Islet of Langerhans (tissue), 1 donor: ENCODE data around the gene ETFRF1.

ENCODE experiments used
- FAIRE-seq: peaks from one replicate; lab custom pipeline; 2011; peaks lifted over from hg19 to GRCh38; lab: Jason Lieb, UNC

ETFRF1 gene, protein sequence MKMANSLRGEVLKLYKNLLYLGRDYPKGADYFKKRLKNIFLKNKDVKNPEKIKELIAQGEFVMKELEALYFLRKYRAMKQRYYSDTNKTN

DNA sequence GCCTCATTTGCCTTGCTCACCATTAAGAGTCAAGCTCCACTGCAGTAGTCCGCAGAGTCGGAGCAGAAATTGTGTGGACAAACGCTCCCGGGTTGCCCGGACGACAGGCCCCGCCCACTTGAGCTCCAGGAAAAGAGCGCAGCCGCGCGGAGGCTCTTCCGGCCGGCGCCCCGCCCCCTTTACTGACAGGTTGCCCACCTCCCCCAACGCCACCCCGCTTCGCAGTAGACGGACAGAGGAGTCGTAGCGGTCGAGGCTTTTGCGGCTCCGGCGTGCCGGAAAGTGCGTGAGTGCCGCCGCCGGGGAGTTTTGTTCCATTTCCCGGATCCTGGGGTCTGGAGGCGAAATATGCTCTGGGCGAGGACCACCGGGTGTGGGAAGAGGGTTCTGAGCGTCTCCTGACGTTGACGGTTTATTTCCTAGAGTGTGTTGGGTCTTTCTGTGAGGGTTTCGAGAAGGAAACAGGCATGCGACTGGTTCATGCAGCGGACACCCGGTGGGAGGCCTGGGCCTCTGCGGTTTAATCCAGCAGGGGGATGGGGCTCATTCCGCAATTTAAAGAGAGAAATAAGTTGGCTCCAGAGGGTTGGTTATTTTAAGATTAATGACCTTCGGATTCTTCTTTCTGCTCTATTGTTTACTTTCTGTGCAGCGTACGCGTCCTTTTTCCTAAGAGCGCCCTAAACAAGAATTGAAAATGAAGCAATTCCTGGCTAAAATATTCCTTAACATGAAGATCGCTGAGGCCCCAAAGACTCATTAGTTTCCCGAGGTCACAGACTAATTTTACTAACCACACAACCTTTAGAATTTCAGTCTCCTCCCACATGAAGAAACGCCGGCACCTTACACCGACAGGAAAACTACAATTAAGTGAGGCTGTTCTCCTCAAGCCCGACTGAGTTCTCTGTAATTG, at the start of gene ETFRF1, which contains the start of gene DNAI7:
ETFRF1 (plus strand) TSS at position 182 of the 916 bp plus-strand sequence. CDS start 8,720 bp downstream, outside the sequence.
DNAI7 (minus strand) TSS at position 105 of the 916 bp plus-strand sequence; CDS start at position 23, 82 bp downstream.
- FAIRE-seq, result peak; percentile 73

GRCh38 chr12:25146686-25147085, 48.4 kb upstream of the ETFRF1 start:
- no peak for FAIRE-seq

DNA sequence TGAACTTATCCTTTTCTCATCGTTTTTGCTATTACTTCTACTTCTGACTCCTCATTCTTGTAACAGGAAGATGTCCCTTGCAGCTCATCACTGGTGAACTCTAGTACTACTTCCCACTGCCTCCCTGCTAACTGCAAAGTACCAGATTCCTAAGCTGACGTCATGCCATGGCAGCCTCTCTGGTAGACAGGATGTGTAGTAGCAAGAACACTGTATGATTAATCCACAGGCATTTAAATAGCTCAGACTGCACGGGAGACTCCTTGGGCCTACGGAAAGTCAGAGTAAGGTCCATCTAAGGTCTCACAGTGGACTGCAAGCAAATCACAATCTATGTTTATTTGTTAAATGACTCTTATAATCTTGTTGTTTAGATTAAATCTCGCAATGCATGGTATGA, 43.6 kb upstream of the ETFRF1 start:
- FAIRE-seq, result no peak

- FAIRE-seq, result no peak
Measured at GRCh38 chr12:25152055-25152454, 43.0 kb upstream of the ETFRF1 start.

DNA sequence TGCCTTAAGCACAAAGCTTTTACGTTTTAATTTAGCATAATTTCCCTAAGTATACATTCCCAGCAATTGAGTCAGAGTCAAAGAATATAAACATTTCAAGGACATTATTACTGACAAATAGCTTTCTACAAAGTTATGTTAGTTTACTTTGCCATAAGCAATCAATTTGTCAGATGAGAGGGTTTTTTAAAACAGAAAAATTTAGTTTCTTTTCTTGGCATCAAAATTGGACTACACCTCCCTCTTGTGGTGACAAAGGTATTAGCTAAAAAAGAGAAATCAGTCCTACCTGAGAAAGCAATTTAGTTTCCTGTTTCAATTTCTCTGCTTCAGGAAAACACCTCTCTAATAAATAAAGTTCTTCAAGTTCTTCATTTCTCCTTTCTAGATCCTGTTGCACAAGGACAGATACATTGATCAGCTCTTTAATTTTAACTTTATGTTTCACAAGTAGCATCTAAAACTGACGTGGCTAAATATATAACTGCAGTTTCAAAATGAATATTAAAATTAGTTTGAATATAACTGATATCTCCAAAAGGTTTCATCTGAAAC, 39.9 kb upstream of the ETFRF1 start:
- peak; percentile 100 for FAIRE-seq

- FAIRE-seq, result no peak
Measured at GRCh38 chr12:25156061-25156460, 39.0 kb upstream of the ETFRF1 start.

DNA sequence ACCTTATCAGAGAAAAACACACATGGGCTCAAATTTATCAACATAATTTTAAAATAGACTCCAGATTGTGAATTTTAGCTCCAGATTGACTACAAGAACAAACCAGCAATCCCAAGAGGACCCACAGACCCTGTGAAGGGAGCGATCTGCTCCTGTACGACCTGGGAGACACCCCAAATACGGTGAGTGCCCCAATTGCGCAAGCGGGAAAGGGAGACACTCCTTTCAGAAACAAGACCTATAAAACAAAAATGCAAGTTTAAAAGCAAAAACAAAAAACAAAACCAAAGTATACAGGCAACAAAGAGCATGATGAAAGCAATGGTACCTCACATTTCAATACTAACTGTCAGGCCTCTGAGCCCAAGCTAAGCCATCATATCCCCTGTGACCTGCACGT, 32.2 kb upstream of the ETFRF1 start:
- no peak for FAIRE-seq

- FAIRE-seq, result no peak
Measured at GRCh38 chr12:25182765-25183164, 12.3 kb upstream of the ETFRF1 start.

DNA sequence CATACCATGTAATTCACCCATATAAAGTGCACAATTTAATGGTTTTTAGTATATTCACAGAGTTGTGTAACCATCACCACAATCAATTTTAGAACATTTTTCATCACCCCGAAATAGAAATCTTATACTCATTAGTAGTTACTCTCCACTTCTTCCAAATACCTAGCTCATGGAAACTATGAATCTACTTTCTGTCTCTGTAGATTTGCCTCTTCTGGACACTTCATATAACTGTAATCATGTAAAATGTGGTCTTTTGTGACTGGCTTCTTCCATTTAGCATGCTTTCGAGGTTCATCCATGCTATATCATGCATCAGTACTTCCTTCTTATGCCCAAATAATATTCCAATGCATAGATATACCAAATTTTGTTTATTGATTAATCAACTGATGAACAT, 10.9 kb upstream of the ETFRF1 start:
- FAIRE-seq, result no peak

DNA sequence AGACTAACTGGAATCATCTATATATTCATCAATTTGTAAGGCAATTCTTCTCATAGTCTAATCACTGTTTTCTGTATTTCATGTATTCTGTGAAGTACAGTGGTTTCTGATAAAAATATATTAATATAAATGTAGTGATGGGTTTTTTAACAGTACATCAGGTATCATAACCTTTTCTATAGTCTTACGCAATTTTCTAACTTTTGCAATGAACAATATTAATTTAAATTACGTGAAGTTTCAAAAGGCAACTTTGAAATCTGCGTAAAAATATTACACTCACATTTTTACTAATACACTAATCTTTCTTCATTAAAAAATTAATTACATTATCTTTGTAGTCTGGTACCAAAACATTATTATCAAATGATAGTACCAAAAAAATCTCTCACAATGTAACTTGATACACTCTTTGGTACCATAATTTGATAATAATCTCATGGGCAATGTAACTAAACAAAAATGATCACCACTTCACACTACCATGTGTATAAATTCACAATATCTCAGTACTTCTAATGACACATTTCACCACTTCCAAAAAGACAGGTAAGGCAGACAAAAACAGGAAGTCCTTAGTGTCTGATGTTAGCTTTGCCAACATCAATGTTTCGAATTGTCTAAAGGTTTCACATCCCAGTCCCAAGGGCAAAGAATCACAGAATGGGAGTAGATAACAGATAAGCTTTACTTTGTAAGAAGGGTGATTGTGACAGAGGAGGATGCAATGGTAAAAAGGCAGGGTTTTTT, 8.8 kb upstream of the ETFRF1 start:
- FAIRE-seq, result no peak

DNA sequence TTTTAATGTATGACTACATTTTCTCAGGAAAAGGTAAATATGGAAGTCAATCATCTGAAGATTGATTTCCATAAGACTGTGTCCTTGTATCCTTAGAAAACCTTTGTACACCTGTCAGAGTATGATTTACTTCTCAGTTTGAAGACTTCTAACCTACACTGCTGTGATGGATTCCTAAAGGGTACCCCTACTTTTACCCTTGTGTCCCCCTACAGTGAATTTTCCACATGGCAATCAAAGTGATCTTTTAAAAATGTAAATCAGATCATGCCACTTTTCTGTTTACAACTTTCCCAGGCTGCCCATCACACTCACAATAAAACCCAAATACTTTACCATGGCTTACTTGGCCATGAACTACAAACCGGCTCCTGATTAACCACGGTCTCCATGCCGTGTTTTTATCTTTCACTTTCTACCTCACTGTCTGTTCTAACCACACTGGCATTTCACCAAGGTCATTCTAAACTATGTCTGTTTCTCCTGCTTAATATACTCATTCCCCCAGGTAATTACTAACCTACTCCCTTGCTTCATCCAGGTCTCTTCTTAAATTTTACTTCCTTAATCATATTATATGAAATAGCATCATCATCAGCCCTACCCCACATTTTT, 8.1 kb upstream of the ETFRF1 start:
- peak; percentile 81 for FAIRE-seq

DNA sequence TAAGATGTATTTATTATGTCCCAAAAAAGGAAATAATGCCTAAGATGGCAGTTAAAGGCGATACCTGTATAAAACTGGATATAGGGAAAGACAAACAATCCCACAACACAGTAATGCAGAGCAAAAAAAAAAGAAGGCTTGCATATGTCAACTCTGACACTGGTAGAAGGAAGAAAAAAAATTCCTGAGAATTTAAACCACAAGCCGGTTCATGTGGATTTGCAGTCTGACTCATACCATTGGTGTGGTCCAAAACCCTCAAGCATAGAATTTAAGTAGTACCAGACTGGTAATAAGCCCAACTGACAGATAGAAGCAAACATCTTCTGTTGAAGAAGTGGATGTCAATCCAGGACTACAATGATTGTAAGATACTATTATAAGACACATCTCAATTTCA, 7.3 kb upstream of the ETFRF1 start:
- no peak for FAIRE-seq

DNA sequence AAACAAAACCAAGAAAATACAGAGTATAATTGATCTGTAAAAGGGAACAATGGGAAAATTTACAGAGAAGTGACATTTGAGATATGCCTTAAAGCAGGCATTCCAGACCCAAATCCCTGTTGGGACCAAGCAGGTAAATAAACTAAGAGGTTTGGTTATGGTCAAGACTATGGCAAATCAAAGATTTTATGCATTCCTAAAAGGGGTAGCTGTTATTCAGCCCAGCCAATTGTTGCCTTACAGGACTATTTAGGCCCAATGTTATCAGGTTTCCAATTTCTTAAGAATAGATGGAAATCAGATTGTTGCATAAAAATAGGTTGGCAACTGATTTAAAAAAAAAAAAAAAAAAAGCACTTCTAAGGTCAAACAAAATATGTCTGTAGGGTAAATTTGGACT, 5.4 kb upstream of the ETFRF1 start:
- FAIRE-seq, result no peak

DNA sequence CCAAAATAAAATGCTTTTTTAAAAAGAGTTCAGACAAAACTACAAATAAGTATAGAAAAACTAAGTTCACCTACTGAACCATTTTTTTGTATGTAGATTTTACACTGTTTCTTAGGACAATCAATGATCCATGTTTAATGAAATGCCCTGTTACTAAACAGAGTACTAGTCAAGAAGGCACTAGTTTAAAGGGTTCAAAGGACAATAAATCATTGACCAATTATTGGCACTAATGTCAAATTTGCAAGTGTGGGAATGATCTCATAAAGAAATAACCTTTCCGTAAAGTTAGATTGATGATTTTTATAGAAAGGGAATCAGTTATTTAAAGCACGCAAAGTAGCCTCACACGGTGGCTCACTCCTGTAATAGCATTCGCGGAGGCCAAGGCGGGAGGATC, 4.2 kb upstream of the ETFRF1 start:
- no peak for FAIRE-seq

- no peak for FAIRE-seq
Measured at GRCh38 chr12:25194214-25194613, 823 bp upstream of the ETFRF1 start.

DNA sequence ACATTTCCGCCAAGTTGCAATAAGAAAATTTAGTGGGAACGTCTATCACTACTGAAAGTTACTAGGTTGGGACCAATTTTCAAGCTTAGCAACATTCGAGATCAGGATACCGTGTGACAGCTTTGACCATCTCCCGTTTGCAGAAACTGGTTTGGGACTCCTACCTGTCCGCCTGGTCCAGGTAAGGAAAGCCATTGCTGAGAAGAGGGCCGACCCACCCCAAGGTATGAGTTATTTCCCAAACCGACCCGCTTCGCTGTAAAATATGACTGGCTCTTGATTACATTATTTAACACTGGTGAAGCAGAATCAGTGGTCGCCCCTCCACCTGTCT, 348 bp upstream of the ETFRF1 start:
- no peak for FAIRE-seq

DNA sequence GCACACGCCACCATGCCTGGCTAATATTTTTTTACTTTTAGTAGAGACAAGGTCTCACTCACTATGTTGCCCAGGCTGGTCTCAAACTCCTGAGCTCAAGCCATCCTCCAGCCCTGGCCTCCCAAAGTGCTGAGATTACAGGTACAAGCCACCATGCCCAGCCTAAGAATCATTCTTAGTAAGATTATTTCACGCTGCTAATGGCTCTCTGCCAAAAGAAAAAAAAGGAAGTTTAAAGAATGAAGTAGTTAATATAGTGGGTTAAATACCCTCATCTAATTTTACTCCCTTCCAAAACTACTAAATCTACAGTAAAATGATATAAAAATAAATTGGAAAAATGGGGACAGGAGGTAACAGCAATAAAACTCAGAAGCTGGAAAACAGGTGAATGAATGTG, 2.6 kb downstream of the ETFRF1 start:
- FAIRE-seq, result no peak

- no peak for FAIRE-seq
Measured at GRCh38 chr12:25200703-25201102, 5.7 kb downstream of the ETFRF1 start.

GRCh38 chr12:25202137-25202536, 7.1 kb downstream of the ETFRF1 start:
- FAIRE-seq, result no peak

DNA sequence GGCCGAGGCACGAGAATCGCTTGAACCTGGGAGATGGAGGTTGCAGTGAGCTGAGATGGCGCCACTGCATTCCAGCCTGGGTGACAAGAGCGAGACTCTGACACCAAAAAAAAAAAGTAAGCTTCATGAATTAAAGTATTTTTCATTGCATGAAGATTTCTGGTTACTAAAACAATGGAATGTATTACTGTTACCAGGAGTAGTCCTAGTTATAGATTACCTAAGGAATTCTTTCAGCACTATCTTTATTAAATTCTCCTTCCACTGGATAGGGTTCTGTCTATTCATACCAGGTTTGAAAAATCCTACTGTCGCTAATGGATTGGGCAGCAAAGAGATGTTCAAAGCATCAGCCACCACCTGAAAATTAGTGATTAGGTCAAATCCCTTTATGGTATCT, 12.4 kb downstream of the ETFRF1 start:
- no peak for FAIRE-seq

GRCh38 chr12:25207846-25208245, 12.8 kb downstream of the ETFRF1 start:
- FAIRE-seq, result no peak

DNA sequence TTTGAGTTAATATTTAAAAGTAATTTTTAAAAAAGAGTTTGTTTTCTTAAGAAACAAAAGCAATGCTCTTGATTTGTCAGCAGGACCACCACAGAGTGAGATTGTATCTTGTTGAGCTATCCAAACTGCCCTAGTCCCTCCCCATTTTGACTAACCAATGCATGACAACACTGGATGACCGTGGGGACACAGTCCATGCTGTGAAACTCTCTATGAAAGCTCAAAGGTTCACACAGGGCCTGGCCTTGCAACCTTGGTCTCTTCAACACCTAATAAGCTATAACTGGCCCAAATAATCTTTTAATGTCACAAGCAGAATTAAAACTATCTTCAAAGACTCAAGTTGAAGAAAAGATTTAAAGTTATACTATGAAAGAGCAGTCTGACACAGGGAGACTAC, 13.5 kb downstream of the ETFRF1 start:
- no peak for FAIRE-seq

- FAIRE-seq, result no peak
Measured at GRCh38 chr12:25213338-25213737, 18.3 kb downstream of the ETFRF1 start.
